SK-N-MC (cell line): ENCODE measurements around the gene CTNNA3.

Experiments
- EZH2 ChIP-seq: fragments of 200-600 bp; sonication (generic); IDR thresholded peaks from one replicate; pipeline ENCODE4 v1.6.1; 2017; ENCODE audit warnings: antibody characterized with exemption
- FOXP2 ChIP-seq: optimal IDR thresholded peaks from 2 replicates; pipeline ENCODE3; 2011; ENCODE audit warnings: mild to moderate bottlenecking, moderate library complexity; ENCODE audit not compliant: insufficient read depth; ENCODE audit errors: extremely low read length, control extremely low read depth
- POLR2AphosphoS5 ChIP-seq: IDR thresholded peaks from 2 replicates; pipeline ENCODE4 v1.6.1; 2012; ENCODE audit warnings: mild to moderate bottlenecking, low read depth, low read length, borderline replicate concordance

DNA sequence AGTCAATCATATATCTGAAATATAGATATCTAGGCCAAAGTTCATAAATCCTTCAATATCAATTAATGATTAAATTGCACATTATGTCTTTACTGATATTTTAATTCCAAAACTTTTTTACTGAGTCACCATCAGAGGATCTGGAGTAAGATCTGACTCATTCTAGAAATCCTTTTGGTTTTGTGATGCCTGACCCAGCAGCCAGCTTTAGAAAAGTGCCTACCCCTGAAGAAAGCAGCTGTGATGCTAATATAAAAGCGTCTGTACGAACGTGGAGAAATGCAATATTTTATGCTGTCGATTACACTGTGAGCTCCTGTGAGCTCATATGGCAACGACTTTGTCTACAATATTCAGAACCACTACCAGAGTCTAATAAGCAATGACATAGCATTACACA, 912.7 kb downstream of the CTNNA3 start:
- TF ChIP-seq POLR2AphosphoS5 (no peak), EZH2 (no peak), FOXP2 (no peak)
